GM18498 (cell line): ENCODE measurements around the gene SPATS2L.

Experiments used
- ATAC-seq: cut with Tn5 transposase; IDR thresholded peaks from one replicate; pipeline ENCODE4 v1.9.1; 2021; ENCODE audit warnings: mild to moderate bottlenecking, moderate library complexity; ENCODE audit not compliant: unreplicated experiment

The SPATS2L gene

GRCh38 chr2:200306196-200306930, at the start of gene SPATS2L:
Gene SPATS2L, plus strand, starts transcription at chr2:200306693. Its CDS starts 82,552 bp downstream, at chr2:200389245.
- peak; percentile 62 for ATAC-seq

- no peak for ATAC-seq
Measured at GRCh38 chr2:200257570-200257969, 48.9 kb upstream of the SPATS2L start.

GRCh38 chr2:200258081-200258480, 48.4 kb upstream of the SPATS2L start:
- ATAC-seq: no peak

GRCh38 chr2:200258881-200259576, 47.5 kb upstream of the SPATS2L start:
- no peak for ATAC-seq

- ATAC-seq: no peak
Measured at GRCh38 chr2:200259577-200259957, 46.9 kb upstream of the SPATS2L start.

- ATAC-seq: no peak
Measured at GRCh38 chr2:200262047-200262446, 44.4 kb upstream of the SPATS2L start.

GRCh38 chr2:200263279-200263678, 43.2 kb upstream of the SPATS2L start:
- no peak for ATAC-seq

- ATAC-seq: no peak
Measured at GRCh38 chr2:200264631-200265030, 41.9 kb upstream of the SPATS2L start.

- ATAC-seq: no peak
Measured at GRCh38 chr2:200266406-200266805, 40.1 kb upstream of the SPATS2L start.

GRCh38 chr2:200267350-200267749, 39.1 kb upstream of the SPATS2L start:
- ATAC-seq: no peak

- no peak for ATAC-seq
Measured at GRCh38 chr2:200270732-200271131, 35.8 kb upstream of the SPATS2L start.

GRCh38 chr2:200272320-200272719, 34.2 kb upstream of the SPATS2L start:
- ATAC-seq: no peak

- ATAC-seq: no peak
Measured at GRCh38 chr2:200274116-200275075, 32.1 kb upstream of the SPATS2L start.

GRCh38 chr2:200275295-200276013, 31.0 kb upstream of the SPATS2L start:
- ATAC-seq: no peak

GRCh38 chr2:200276472-200276871, 30.0 kb upstream of the SPATS2L start:
- no peak for ATAC-seq

GRCh38 chr2:200278694-200279316, 27.7 kb upstream of the SPATS2L start:
- ATAC-seq: no peak

GRCh38 chr2:200279857-200280256, 26.6 kb upstream of the SPATS2L start:
- no peak for ATAC-seq

GRCh38 chr2:200286578-200286977, 19.9 kb upstream of the SPATS2L start:
- no peak for ATAC-seq

- no peak for ATAC-seq
Measured at GRCh38 chr2:200288670-200289429, 17.6 kb upstream of the SPATS2L start.
